ENCODE results near the gene SCN1B.

The SCN1B gene

DNA sequence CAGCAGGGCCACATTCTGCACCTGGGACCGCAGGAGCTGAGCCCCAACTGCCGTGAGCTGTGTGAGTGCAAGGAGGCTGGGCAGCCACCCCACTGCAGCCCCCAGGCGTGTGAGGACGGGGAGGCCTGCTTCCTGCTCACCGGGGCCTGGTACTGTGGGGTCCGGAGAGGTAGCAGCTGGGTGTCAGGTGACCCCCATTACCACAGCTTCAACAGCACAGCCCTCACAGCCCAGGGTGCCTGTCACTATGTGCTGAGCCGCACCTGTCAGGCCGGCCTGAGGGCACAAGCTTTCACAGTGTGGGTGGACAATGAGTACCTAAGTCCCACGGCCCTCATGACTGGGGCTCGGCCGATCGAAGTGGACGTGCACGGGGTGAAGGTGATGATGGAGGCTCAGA, 49.6 kb downstream of the SCN1B start:
- DNase-seq, result no peak

GRCh38 chr19:35080613-35081170, 50.4 kb downstream of the SCN1B start:
- no peak for DNase-seq

GRCh38 chr19:35081201-35081600, 50.9 kb downstream of the SCN1B start:
- no peak for DNase-seq

DNA sequence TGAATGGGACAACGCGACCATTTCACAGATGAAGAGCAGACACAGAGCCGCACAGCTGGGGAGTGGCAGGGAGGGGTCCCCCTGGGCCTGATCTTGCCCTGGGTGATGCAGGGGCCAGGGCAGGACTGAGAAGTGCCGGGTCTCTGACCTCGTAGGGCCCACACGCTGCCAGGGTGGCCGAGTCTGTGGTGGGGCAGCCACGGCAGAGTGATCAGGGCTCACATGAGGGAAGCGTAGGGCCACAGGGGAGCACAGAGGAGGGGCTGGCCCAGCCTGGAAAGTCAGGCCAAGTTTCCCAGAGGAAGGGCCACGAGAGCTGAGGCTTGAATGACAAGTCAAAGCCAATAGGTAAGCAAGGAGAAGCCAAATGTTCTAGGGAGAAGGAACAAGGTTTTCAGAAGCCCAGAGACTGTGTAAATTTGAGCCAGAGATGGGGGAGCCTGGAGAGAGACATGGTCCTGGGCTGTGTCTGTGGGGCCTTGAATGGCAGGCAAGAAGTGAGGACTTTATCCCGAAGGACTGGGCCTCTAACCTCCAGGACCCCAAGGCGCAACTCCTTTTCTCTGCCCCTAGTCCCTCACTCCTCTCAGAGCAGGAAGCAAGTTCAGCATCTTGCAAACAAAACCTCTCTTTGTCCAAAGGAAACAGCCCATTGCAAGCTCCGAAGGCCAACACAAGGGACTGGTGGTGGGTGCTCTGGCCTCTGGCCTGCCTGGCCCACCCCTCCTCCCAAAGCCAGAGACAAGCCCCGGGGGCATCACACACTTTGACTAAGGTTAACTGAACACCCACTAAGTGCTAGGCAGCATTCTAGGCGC, 53.6 kb downstream of the SCN1B start:
- no peak for DNase-seq

- no peak for DNase-seq
Measured at GRCh38 chr19:35084509-35084762, 54.2 kb downstream of the SCN1B start.

DNA sequence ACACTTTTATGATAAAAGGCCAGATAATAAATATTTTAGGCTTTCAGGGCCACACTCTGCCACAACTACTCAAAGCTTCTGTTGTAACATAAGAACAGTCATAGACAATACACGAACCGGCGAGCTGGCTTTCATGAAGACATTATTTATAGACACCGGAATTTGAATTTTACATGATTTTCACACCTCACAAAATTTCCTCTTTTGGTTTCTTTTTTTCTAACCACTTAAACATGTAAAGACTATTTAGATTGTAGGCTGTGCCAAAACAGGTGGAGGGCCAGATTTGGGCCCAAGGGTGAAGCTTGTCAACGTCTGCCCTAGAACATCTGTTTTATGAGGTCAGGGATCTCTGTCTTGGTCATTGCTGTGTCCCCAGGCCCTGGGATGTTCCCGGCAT, 55.7 kb downstream of the SCN1B start:
- DNase-seq, result no peak

DNA sequence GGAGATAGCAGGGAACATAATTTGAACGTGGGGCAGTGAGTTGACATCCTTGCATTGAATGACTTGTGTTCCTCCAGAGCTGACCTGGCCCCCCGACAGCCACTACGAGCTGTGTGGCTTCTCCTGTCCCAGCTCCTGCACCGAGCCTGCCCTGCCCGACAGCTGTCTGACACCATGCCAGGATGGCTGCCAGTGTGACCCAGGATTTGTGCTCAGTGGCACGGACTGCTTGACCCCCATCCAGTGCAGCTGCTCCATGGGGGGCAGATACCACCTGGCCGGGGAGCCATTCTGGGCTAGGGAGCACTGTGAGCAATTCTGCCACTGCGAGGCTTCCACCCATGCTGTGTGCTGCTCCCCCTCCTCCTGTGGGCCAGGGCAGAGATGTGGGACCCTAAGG, 56.2 kb downstream of the SCN1B start:
- no peak for DNase-seq

- DNase-seq, result no peak
Measured at GRCh38 chr19:35087393-35087792, 57.1 kb downstream of the SCN1B start.

DNA sequence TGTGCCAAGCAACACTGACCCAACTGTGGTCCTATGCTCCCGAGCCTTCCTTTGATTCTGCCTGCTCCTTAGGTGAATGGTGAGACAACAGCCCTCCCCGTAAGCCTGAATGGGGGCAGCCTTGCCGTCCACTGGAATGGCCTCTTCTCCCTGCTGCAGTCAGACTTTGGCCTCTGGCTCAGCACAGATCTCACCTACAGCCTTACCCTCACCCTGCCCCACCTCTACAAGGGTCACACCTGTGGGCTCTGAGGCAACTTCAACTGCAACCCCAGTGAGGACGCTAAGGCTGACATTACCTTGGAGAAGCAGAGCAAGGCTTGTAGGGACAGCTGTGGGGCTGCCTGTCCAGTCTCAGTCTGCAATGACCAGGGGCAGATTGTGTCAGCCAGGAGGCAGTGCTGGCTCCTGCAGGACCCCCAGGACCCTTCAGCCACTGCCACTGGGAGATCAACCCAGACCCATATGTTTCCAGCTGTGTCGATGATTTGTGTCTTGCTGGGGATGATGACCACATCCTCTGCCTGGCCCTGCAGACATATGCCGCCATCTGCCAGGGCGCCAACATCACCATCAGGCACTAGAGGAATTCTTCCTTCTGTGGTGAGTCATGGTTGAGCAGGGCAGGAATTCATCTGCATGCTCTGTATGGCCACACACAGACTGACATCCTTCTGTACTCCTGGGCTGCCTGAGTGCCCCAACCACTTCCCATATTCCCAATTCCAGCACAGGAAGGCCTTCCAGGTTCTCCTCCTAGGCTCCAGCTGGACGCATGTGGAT, 58.1 kb downstream of the SCN1B start:
- no peak for DNase-seq

GRCh38 chr19:35089554-35089953, 59.3 kb downstream of the SCN1B start:
- DNase-seq, result no peak

Measured in activated gamma-delta T cell (primary cell).